Activated naive CD8-positive, alpha-beta T cell treated with anti-CD3 and anti-CD28 coated beads for 36 hours (primary cell): ENCODE measurements around the gene PRKCI. TPM values are rescaled to one million over a fixed set of nuclear protein-coding genes. Genes with fewer than 3 reads are reported as not detected.
"Not testable (repeated sequence)": the region's sequence is repeated elsewhere in the genome, so short reads cannot be mapped to it uniquely, and the experiment has no call there.

ENCODE experiments used
- DNase-seq: peaks from one replicate; pipeline ENCODE4 v3.0.0; 2021
- H3K27ac Mint-ChIP-seq: one replicate; pipeline ENCODE4 v1.8.0; 2022; ENCODE audit warnings: mild to moderate bottlenecking, moderate library complexity, mixed read lengths
- H3K27me3 Mint-ChIP-seq: one replicate; pipeline ENCODE4 v1.8.0; 2022; ENCODE audit warnings: mild to moderate bottlenecking, mixed read lengths
- H3K36me3 Mint-ChIP-seq: one replicate; pipeline ENCODE4 v1.8.0; 2021; ENCODE audit warnings: mild to moderate bottlenecking, mixed read lengths
- H3K4me1 Mint-ChIP-seq: one replicate; pipeline ENCODE4 v1.8.0; 2021; ENCODE audit warnings: mixed read lengths
- H3K4me3 Mint-ChIP-seq: one replicate; pipeline ENCODE4 v1.8.0; 2022; ENCODE audit warnings: mild to moderate bottlenecking, moderate library complexity, mixed read lengths
- H3K9me3 Mint-ChIP-seq: one replicate; pipeline ENCODE4 v1.8.0; 2022; ENCODE audit warnings: mixed read lengths
- total RNA-seq, 2 experiments: library from RNA; stranded (reverse); gene quantifications; one replicate each; pipeline ENCODE4 v1.2.3, GENCODE V29; 2021

PRKCI gene
- total RNA-seq, 2 experiments from 2014 or later = 19.3 to 22.8 TPM

- no peak for DNase-seq
- Mint-ChIP-seq H3K4me1 (peaks cover 44% of the 10 kb centered on the region), H3K36me3 (peaks cover 58% of the 10 kb centered on the region), H3K4me3 (peak overlapping the region; percentile 27), H3K27me3 (no peaks in the 10 kb centered on the region), H3K9me3 (peaks cover 16% of the 10 kb centered on the region), H3K27ac (peak overlapping the region; percentile 89)
Measured at GRCh38 chr3:170256597-170256996, 34.4 kb downstream of the PRKCI start.

GRCh38 chr3:170257145-170257544 is 34.9 kb downstream of the PRKCI start:
- Mint-ChIP-seq H3K27ac (peak overlapping the region; percentile 89), H3K27me3 (no peaks in the 10 kb centered on the region), H3K4me1 (peaks cover 44% of the 10 kb centered on the region), H3K4me3 (no peak overlapping the region), H3K36me3 (peaks cover 58% of the 10 kb centered on the region), H3K9me3 (peaks cover 16% of the 10 kb centered on the region)
- DNase-seq = peak; percentile 57

- Mint-ChIP-seq H3K4me1 (peaks cover 44% of the 10 kb centered on the region), H3K4me3 (peak overlapping the region; percentile 33), H3K27ac (peak overlapping the region; percentile 89), H3K36me3 (peaks cover 51% of the 10 kb centered on the region), H3K9me3 (peaks cover 14% of the 10 kb centered on the region), H3K27me3 (no peaks in the 10 kb centered on the region)
- DNase-seq = no peak
Measured at GRCh38 chr3:170258105-170258487, 35.9 kb downstream of the PRKCI start.

GRCh38 chr3:170259907-170260306 is 37.7 kb downstream of the PRKCI start:
- H3K27me3 Mint-ChIP-seq = no peaks in the 10 kb centered on the region
- peaks cover 14% of the 10 kb centered on the region for H3K9me3 Mint-ChIP-seq
- H3K36me3 Mint-ChIP-seq = peaks cover 40% of the 10 kb centered on the region
- H3K4me1 Mint-ChIP-seq = peaks cover 44% of the 10 kb centered on the region
- no peak overlapping the region for H3K4me3 Mint-ChIP-seq
- H3K27ac Mint-ChIP-seq = peak overlapping the region; percentile 75
- no peak for DNase-seq

GRCh38 chr3:170267793-170268192 is 45.6 kb downstream of the PRKCI start:
- H3K4me3 Mint-ChIP-seq = no peak overlapping the region
- peaks cover 9% of the 10 kb centered on the region for H3K36me3 Mint-ChIP-seq
- DNase-seq = no peak
- no peaks in the 10 kb centered on the region for H3K4me1 Mint-ChIP-seq
- H3K27ac Mint-ChIP-seq = no peak overlapping the region
- no peaks in the 10 kb centered on the region for H3K9me3 Mint-ChIP-seq
- H3K27me3 Mint-ChIP-seq = no peaks in the 10 kb centered on the region

GRCh38 chr3:170269673-170270254 is 47.5 kb downstream of the PRKCI start:
- H3K4me3 Mint-ChIP-seq, H3K27ac Mint-ChIP-seq, H3K9me3 Mint-ChIP-seq, DNase-seq, H3K36me3 Mint-ChIP-seq, H3K27me3 Mint-ChIP-seq, H3K4me1 Mint-ChIP-seq: not testable (repeated sequence)

- Mint-ChIP-seq H3K4me3 (no peak overlapping the region), H3K27me3 (no peaks in the 10 kb centered on the region), H3K9me3 (no peaks in the 10 kb centered on the region), H3K4me1 (no peaks in the 10 kb centered on the region), H3K36me3 (peaks cover 7% of the 10 kb centered on the region), H3K27ac (no peak overlapping the region)
- no peak for DNase-seq
Measured at GRCh38 chr3:170270282-170270881, 48.2 kb downstream of the PRKCI start.

- peaks cover 24% of the 10 kb centered on the region for H3K36me3 Mint-ChIP-seq
- DNase-seq = no peak
Measured at GRCh38 chr3:170274641-170275040, 52.4 kb downstream of the PRKCI start.

GRCh38 chr3:170275832-170276231 is 53.6 kb downstream of the PRKCI start:
- Mint-ChIP-seq H3K4me1 (peaks cover 15% of the 10 kb centered on the region), H3K4me3 (no peak overlapping the region), H3K27ac (no peak overlapping the region), H3K27me3 (no peaks in the 10 kb centered on the region), H3K9me3 (peaks cover 2% of the 10 kb centered on the region), H3K36me3 (peaks cover 26% of the 10 kb centered on the region)
- no peak for DNase-seq

More at GRCh38 chr3:170274641-170275040, 52.4 kb downstream of the PRKCI start:
- no peak overlapping the region for H3K27ac Mint-ChIP-seq
- no peak overlapping the region for H3K4me3 Mint-ChIP-seq
- H3K9me3 Mint-ChIP-seq = peaks cover 2% of the 10 kb centered on the region
- peaks cover 15% of the 10 kb centered on the region for H3K4me1 Mint-ChIP-seq
- H3K27me3 Mint-ChIP-seq = no peaks in the 10 kb centered on the region

- H3K4me3 Mint-ChIP-seq, H3K27me3 Mint-ChIP-seq, H3K9me3 Mint-ChIP-seq, DNase-seq, H3K27ac Mint-ChIP-seq: not testable (repeated sequence)
- Mint-ChIP-seq H3K4me1 (peaks cover 15% of the 10 kb centered on the region), H3K36me3 (peaks cover 25% of the 10 kb centered on the region)
Measured at GRCh38 chr3:170277311-170277710, 55.1 kb downstream of the PRKCI start.

GRCh38 chr3:170277833-170278580 is 55.8 kb downstream of the PRKCI start:
- Mint-ChIP-seq H3K27ac (peak overlapping the region; percentile 73), H3K4me3 (peak overlapping the region; percentile 64), H3K9me3 (peaks cover 2% of the 10 kb centered on the region), H3K4me1 (peaks cover 15% of the 10 kb centered on the region), H3K27me3 (no peaks in the 10 kb centered on the region), H3K36me3 (peaks cover 24% of the 10 kb centered on the region)
- DNase-seq = no peak

GRCh38 chr3:170278627-170279026 is 56.4 kb downstream of the PRKCI start:
- peaks cover 2% of the 10 kb centered on the region for H3K9me3 Mint-ChIP-seq
- peaks cover 24% of the 10 kb centered on the region for H3K36me3 Mint-ChIP-seq
- no peak for DNase-seq
- peaks cover 15% of the 10 kb centered on the region for H3K4me1 Mint-ChIP-seq
- no peak overlapping the region for H3K4me3 Mint-ChIP-seq
- no peaks in the 10 kb centered on the region for H3K27me3 Mint-ChIP-seq
- no peak overlapping the region for H3K27ac Mint-ChIP-seq

- no peak for DNase-seq
- Mint-ChIP-seq H3K4me3 (no peak overlapping the region), H3K27me3 (no peaks in the 10 kb centered on the region), H3K27ac (no peak overlapping the region), H3K9me3 (no peaks in the 10 kb centered on the region), H3K36me3 (peaks cover 1% of the 10 kb centered on the region), H3K4me1 (no peaks in the 10 kb centered on the region)
Measured at GRCh38 chr3:170290194-170290593, 68.0 kb downstream of the PRKCI start.

GRCh38 chr3:170295586-170295985 is 73.4 kb downstream of the PRKCI start:
- no peak for DNase-seq
- no peak overlapping the region for H3K27ac Mint-ChIP-seq
- no peaks in the 10 kb centered on the region for H3K27me3 Mint-ChIP-seq
- no peaks in the 10 kb centered on the region for H3K9me3 Mint-ChIP-seq
- peaks cover 5% of the 10 kb centered on the region for H3K36me3 Mint-ChIP-seq
- no peaks in the 10 kb centered on the region for H3K4me1 Mint-ChIP-seq
- no peak overlapping the region for H3K4me3 Mint-ChIP-seq

- DNase-seq = no peak
- Mint-ChIP-seq H3K36me3 (peaks cover 5% of the 10 kb centered on the region), H3K4me3 (no peak overlapping the region), H3K27me3 (no peaks in the 10 kb centered on the region), H3K27ac (no peak overlapping the region), H3K4me1 (no peaks in the 10 kb centered on the region), H3K9me3 (no peaks in the 10 kb centered on the region)
Measured at GRCh38 chr3:170296703-170297102, 74.5 kb downstream of the PRKCI start.
